ENCODE data around the gene CNST.

The CNST gene

GRCh38 chr1:246641394-246641793, 75.1 kb downstream of the CNST start:
- TF ChIP-seq GATA3 (IDR thresholded peaks at IDR 0.05; ENCODE audit: low read depth, low read length) (no peak), GATA2 (IDR thresholded peaks at IDR 0.05; ENCODE audit: low read depth, low read length) (no peak)

- TF ChIP-seq GATA3 (IDR thresholded peaks at IDR 0.05; ENCODE audit: low read depth, low read length) (no peak), GATA2 (IDR thresholded peaks at IDR 0.05; ENCODE audit: low read depth, low read length) (no peak)
Measured at GRCh38 chr1:246642719-246643118, 76.5 kb downstream of the CNST start.

- no peak for TF ChIP-seq GATA2 (IDR thresholded peaks at IDR 0.05; ENCODE audit: low read depth, low read length)
- no peak for TF ChIP-seq GATA3 (IDR thresholded peaks at IDR 0.05; ENCODE audit: low read depth, low read length)
Measured at GRCh38 chr1:246647113-246647512, 80.9 kb downstream of the CNST start.

GRCh38 chr1:246647513-246647912, 81.3 kb downstream of the CNST start:
- TF ChIP-seq GATA3 (IDR thresholded peaks at IDR 0.05; ENCODE audit: low read depth, low read length) (no peak), GATA2 (IDR thresholded peaks at IDR 0.05; ENCODE audit: low read depth, low read length) (no peak)

GRCh38 chr1:246651012-246651695, 84.9 kb downstream of the CNST start:
- TF ChIP-seq GATA2 (IDR thresholded peaks at IDR 0.05; ENCODE audit: low read depth, low read length), result no peak

- TF ChIP-seq GATA2 (IDR thresholded peaks at IDR 0.05; ENCODE audit: low read depth, low read length) (no peak), GATA3 (IDR thresholded peaks at IDR 0.05; ENCODE audit: low read depth, low read length) (no peak)
Measured at GRCh38 chr1:246658567-246658966, 92.3 kb downstream of the CNST start.

GRCh38 chr1:246659594-246660140, 93.4 kb downstream of the CNST start:
- TF ChIP-seq GATA3 (IDR thresholded peaks at IDR 0.05; ENCODE audit: low read depth, low read length) (no peak), GATA2 (IDR thresholded peaks at IDR 0.05; ENCODE audit: low read depth, low read length) (no peak)

GRCh38 chr1:246661451-246661850, 95.2 kb downstream of the CNST start:
- TF ChIP-seq GATA2 (IDR thresholded peaks at IDR 0.05; ENCODE audit: low read depth, low read length) (no peak), GATA3 (IDR thresholded peaks at IDR 0.05; ENCODE audit: low read depth, low read length) (no peak)

GRCh38 chr1:246667773-246668172, 101.5 kb downstream of the CNST start:
- TF ChIP-seq GATA2 (IDR thresholded peaks at IDR 0.05; ENCODE audit: low read depth, low read length) (no peak), GATA3 (IDR thresholded peaks at IDR 0.05; ENCODE audit: low read depth, low read length) (no peak)

GRCh38 chr1:246669659-246670058, 103.4 kb downstream of the CNST start:
- TF ChIP-seq GATA3 (IDR thresholded peaks at IDR 0.05; ENCODE audit: low read depth, low read length) (no peak), GATA2 (IDR thresholded peaks at IDR 0.05; ENCODE audit: low read depth, low read length) (no peak)

- TF ChIP-seq GATA3 (IDR thresholded peaks at IDR 0.05; ENCODE audit: low read depth, low read length), result no peak
- TF ChIP-seq GATA2 (IDR thresholded peaks at IDR 0.05; ENCODE audit: low read depth, low read length), result no peak
Measured at GRCh38 chr1:246674049-246674448, 107.8 kb downstream of the CNST start.

GRCh38 chr1:246677842-246678241, 111.6 kb downstream of the CNST start:
- TF ChIP-seq GATA3 (IDR thresholded peaks at IDR 0.05; ENCODE audit: low read depth, low read length) (no peak), GATA2 (IDR thresholded peaks at IDR 0.05; ENCODE audit: low read depth, low read length) (no peak)

- TF ChIP-seq GATA3 (IDR thresholded peaks at IDR 0.05; ENCODE audit: low read depth, low read length), result no peak
- no peak for TF ChIP-seq GATA2 (IDR thresholded peaks at IDR 0.05; ENCODE audit: low read depth, low read length)
Measured at GRCh38 chr1:246678816-246679793, 112.8 kb downstream of the CNST start.

- TF ChIP-seq GATA3 (IDR thresholded peaks at IDR 0.05; ENCODE audit: low read depth, low read length) (no peak), GATA2 (IDR thresholded peaks at IDR 0.05; ENCODE audit: low read depth, low read length) (no peak)
Measured at GRCh38 chr1:246679794-246680177, 113.5 kb downstream of the CNST start.
